Parathyroid adenoma (tissue), 2 donors: Measurements from ENCODE around the gene TGM5.

Experiments used
- H2AFZ ChIP-seq: fragments of 300-600 bp; sonication (generic); one replicate; pipeline ENCODE4 v1.7.0; 2017; ENCODE audit warnings: antibody characterized with exemption, mild to moderate bottlenecking
- H3K27ac ChIP-seq: fragments of 300-600 bp; sonication (generic); one replicate; pipeline ENCODE4 v1.7.0; 2017
- H3K27me3 ChIP-seq: fragments of 300-600 bp; sonication (generic); one replicate; pipeline ENCODE4 v1.7.0; 2017; ENCODE audit warnings: low read length; ENCODE audit not compliant: control insufficient read depth, insufficient read depth
- H3K36me3 ChIP-seq: fragments of 300-600 bp; sonication (generic); one replicate; pipeline ENCODE4 v1.7.0; 2017; ENCODE audit warnings: low read length; ENCODE audit not compliant: control insufficient read depth, insufficient read depth
- H3K4me1 ChIP-seq: fragments of 300-600 bp; sonication (generic); one replicate; pipeline ENCODE4 v1.7.0; 2017; ENCODE audit warnings: control low read depth
- H3K4me2 ChIP-seq: fragments of 300-600 bp; sonication (generic); one replicate; pipeline ENCODE4 v1.7.0; 2017; ENCODE audit warnings: low read length
- H3K4me3 ChIP-seq: fragments of 300-600 bp; sonication (generic); one replicate; pipeline ENCODE4 v1.7.0; 2017; ENCODE audit warnings: low read depth, low read length
- H3K79me2 ChIP-seq: fragments of 300-600 bp; sonication (generic); one replicate; pipeline ENCODE4 v1.7.0; 2017; ENCODE audit warnings: control low read depth
- H3K9ac ChIP-seq: fragments of 300-600 bp; sonication (generic); one replicate; pipeline ENCODE4 v1.7.0; 2017; ENCODE audit warnings: mild to moderate bottlenecking
- H3K9me3 ChIP-seq: fragments of 300-600 bp; sonication (generic); one replicate; pipeline ENCODE4 v1.7.0; 2017; ENCODE audit warnings: low read length; ENCODE audit not compliant: control insufficient read depth
- CTCF ChIP-seq: fragments of 300-600 bp; sonication (generic); IDR thresholded peaks from one replicate; pipeline ENCODE4 v1.7.0; 2017; ENCODE audit warnings: antibody characterized with exemption, mild to moderate bottlenecking
- donor health status: primary hyperparathyroidism.

TGM5 gene

GRCh38 chr15:43266834-43267233, at the start of gene TGM5:
Gene TGM5, minus strand, starts transcription at chr15:43266928. Its CDS starts 79 bp downstream, at chr15:43266849.
- H3K4me3 ChIP-seq = no peak within 1 kb of the TSS
- H2AFZ ChIP-seq = no peak within 1 kb of the TSS
- H3K27ac ChIP-seq = no peak within 1 kb of the TSS
- TF ChIP-seq CTCF = no peak
- no peak within 1 kb of the TSS for H3K4me2 ChIP-seq
- no peak within 1 kb of the TSS for H3K9ac ChIP-seq
- H3K79me2 ChIP-seq = no peaks in the 10 kb centered on the region
- no peaks in the 10 kb centered on the region for H3K4me1 ChIP-seq
- no peaks in the 10 kb centered on the region for H3K27me3 ChIP-seq
- no peaks in the 10 kb centered on the region for H3K9me3 ChIP-seq
- no peaks in the 10 kb centered on the region for H3K36me3 ChIP-seq

- Histone ChIP-seq H3K27me3 (no peaks in the 10 kb centered on the region), H3K9me3 (no peaks in the 10 kb centered on the region), H3K36me3 (no peaks in the 10 kb centered on the region), H3K9ac (no peak overlapping the region), H3K4me3 (no peak overlapping the region), H3K4me2 (no peak overlapping the region), H3K79me2 (no peaks in the 10 kb centered on the region), H3K4me1 (no peaks in the 10 kb centered on the region), H2AFZ (no peak overlapping the region), H3K27ac (no peak overlapping the region)
- TF ChIP-seq CTCF = no peak
Measured at GRCh38 chr15:43314171-43314570, 47.4 kb upstream of the TGM5 start.

GRCh38 chr15:43312378-43312777, 45.6 kb upstream of the TGM5 start:
- no peak overlapping the region for H3K27ac ChIP-seq
- no peak for TF ChIP-seq CTCF
- no peaks in the 10 kb centered on the region for H3K36me3 ChIP-seq

GRCh38 chr15:43302205-43302817, 35.6 kb upstream of the TGM5 start, which contains the start of gene TGM7:
Gene TGM7, minus strand, starts transcription at chr15:43302255.
- Histone ChIP-seq H3K4me2 (no peak within 1 kb of the TSS), H3K9ac (no peak within 1 kb of the TSS), H3K79me2 (no peaks in the 10 kb centered on the region), H3K4me3 (no peak within 1 kb of the TSS), H3K36me3 (no peaks in the 10 kb centered on the region), H2AFZ (no peak within 1 kb of the TSS), H3K9me3 (no peaks in the 10 kb centered on the region), H3K27ac (no peak within 1 kb of the TSS), H3K27me3 (no peaks in the 10 kb centered on the region), H3K4me1 (no peaks in the 10 kb centered on the region)
- TF ChIP-seq CTCF = no peak

More at GRCh38 chr15:43312378-43312777, 45.6 kb upstream of the TGM5 start:
- H2AFZ ChIP-seq = no peak overlapping the region
- no peaks in the 10 kb centered on the region for H3K27me3 ChIP-seq
- no peak overlapping the region for H3K9ac ChIP-seq
- no peaks in the 10 kb centered on the region for H3K4me1 ChIP-seq
- H3K9me3 ChIP-seq = no peaks in the 10 kb centered on the region
- H3K4me3 ChIP-seq = no peak overlapping the region
- no peaks in the 10 kb centered on the region for H3K79me2 ChIP-seq
- H3K4me2 ChIP-seq = no peak overlapping the region

GRCh38 chr15:43299884-43300283, 33.2 kb upstream of the TGM5 start:
- Histone ChIP-seq H3K27ac (no peak overlapping the region), H3K79me2 (no peaks in the 10 kb centered on the region), H3K4me2 (no peak overlapping the region), H3K27me3 (no peaks in the 10 kb centered on the region), H3K4me1 (no peaks in the 10 kb centered on the region), H3K4me3 (no peak overlapping the region), H3K36me3 (no peaks in the 10 kb centered on the region), H3K9me3 (no peaks in the 10 kb centered on the region), H3K9ac (no peak overlapping the region), H2AFZ (no peak overlapping the region)
- no peak for TF ChIP-seq CTCF
